ENCODE results near the gene LMBR1. TPM values are rescaled to one million over a fixed set of nuclear protein-coding genes. Genes with fewer than 3 reads are reported as not detected.
"Not testable (repeated sequence)": the region's sequence is repeated elsewhere in the genome, so short reads cannot be mapped to it uniquely, and the experiment has no call there.

LMBR1 gene
- total RNA-seq, 1 donor from 2014 or later = 106 TPM

DNA sequence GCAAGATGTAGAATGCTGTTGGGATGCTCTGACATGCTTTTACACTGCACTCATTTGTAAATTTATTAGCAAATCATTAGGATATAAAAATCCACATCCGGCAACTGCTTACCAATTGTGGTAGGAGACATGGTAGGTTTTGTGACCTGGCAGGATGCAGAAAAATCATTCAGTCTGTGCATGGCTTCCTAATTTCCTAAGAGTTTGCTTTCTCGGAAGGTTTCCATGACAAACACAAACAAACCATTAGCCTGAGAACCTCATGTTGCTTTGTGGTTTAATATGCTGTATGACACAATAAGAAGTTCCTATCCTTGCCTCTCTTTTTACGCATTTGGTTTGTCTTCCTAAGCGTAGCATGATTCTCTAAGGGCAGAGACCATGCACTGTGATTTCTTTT, 14.7 kb upstream of the LMBR1 start:
- DNase-seq (ENCODE audit: low read depth in 2 of 2) = peak in 1 of 2 donors; percentile 73

DNA sequence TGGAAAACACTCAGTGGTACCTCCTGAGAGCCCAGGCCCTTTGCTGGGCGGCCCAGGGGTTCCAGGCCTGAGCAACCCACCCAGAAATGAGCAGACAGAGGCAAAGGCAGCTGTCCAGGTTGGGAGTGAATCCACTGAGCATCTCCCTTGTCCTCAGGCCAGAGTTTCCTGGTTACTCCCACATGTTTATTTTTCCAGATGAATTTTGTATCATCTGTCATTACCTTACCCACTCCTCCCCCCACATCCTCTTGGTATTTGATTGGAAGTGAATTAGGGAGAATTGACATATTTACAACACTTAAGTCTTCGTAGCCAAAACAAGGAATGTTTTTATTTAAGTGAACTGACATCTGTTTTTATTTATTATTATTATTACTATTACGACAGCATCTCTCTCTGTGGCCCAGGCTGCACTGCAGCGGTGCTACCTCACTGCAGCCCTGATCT, 13.2 kb upstream of the LMBR1 start:
- DNase-seq (ENCODE audit: low read depth in 2 of 2) = peak; percentile 53 to 61

DNA sequence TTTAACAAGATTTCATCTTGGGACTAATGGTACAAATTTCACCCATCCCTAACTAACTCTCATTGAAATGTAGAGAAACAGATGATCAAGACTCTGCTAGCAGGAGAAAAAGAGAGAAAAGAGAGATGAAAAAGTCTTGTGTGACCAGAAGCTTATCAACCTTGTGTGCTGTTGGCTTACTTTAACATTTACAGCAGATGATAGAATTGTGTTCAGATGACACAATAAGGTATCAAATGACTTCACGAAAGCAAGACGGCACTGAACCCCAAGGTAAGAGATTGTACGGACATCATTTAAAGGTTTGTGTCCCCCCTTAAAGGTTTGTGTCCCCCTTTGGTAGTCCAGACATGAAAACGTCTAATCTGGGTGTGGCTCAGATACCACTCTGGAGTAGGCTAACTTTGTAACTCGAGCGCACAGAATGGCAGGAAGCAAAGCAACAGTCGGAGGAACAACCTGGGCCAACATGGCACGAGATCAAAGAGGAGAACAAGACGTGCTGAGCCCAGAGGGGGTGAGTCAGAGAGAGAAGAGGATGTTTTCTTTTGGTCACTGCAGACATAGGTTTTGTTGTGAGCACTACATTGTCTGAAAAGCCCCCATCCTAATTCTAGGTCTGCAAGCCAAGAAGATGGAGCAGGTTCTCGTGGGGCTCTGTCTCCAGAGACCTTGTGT, 10.4 kb upstream of the LMBR1 start:
- peak in 1 of 2 donors; percentile 96 for DNase-seq (ENCODE audit: low read depth in 2 of 2)

DNA sequence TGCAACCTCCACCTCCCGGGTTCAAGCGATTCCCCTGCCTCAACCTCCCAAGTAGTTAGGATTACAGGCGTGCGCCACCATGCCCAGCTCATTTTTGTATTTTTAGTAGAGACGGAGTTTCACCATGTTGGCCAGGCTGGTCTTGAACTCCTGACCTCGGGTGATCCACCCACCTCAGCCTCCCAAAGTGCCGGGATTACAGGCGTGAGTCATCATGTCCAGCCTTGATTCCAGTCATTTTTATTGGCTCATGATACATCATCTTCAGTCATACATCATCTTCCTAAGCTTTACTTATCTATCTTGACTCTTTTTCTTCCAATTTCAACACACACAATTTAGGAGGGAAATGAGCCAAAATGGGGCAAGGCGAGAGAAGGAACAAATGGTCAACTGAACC, 7.1 kb upstream of the LMBR1 start:
- not testable (repeated sequence) for DNase-seq (ENCODE audit: low read depth in 2 of 2)

DNA sequence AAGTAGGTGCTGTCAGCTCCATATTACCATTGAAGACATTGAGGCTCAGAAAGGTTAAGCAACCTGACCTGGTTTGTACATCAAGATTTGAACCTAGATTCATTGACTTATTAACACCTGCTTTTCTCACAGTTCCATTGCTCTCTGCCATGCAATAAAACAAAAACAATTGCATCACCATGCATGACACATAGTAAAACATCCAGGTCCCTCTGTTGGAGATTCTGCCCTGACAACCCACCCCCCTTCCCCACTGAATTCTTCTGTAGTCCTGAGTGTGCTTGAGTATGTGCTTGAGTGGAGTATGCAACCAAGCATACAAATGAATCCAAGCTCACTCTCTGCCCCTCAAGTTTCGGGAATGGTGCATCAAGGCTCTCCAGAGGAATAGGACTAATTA, 6.0 kb upstream of the LMBR1 start:
- no peak for DNase-seq (ENCODE audit: low read depth in 2 of 2)

DNA sequence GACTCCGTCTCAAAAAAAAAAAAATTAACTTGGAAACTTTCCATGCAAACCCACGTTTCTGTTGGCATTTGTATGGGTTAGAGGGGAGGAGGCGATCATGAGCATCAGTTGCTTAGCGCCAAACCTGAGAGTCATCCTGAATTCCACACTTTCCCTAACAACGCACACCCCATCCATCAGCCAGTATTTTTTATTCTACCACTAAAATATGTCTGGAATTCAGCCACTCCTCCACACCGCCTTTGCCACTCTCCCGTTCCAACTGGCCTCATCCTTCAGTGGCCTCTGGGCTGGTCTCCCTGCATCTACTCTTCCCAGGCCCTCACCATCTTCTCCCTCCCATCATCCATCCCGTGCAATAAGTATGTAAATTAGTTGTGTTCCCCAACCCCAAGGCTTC, 4.7 kb upstream of the LMBR1 start:
- no peak for DNase-seq (ENCODE audit: low read depth in 2 of 2)

DNA sequence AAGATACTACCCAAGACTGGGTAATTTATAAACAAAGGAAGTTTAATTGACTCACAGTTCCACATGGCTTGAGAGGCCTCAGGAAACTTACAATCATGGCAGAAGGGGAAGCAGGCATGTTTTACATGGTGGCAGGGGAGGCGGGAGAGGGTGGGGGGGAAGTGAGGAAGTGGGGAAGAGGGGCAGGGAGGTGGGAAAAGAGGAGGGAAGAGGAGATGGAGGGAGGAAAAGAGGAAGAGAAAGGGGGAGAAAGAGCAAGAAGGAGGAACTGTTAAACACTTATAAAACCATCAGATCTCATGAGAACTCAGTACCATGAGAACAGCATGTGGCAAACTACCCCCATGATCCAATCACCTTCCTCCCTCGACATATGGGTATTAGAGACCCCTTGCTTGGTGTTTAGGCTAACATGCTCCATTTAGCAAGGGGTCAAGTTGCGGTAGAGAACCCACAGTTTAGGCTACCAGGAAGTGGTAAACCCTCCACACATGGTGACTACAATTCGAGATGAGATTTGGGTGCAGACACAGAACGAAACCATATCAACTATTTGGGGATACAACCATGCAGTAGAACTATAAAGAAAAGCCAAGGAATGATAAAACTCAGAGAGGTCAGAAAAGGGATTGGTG, 3.5 kb upstream of the LMBR1 start:
- DNase-seq (ENCODE audit: low read depth in 2 of 2) = no peak

DNA sequence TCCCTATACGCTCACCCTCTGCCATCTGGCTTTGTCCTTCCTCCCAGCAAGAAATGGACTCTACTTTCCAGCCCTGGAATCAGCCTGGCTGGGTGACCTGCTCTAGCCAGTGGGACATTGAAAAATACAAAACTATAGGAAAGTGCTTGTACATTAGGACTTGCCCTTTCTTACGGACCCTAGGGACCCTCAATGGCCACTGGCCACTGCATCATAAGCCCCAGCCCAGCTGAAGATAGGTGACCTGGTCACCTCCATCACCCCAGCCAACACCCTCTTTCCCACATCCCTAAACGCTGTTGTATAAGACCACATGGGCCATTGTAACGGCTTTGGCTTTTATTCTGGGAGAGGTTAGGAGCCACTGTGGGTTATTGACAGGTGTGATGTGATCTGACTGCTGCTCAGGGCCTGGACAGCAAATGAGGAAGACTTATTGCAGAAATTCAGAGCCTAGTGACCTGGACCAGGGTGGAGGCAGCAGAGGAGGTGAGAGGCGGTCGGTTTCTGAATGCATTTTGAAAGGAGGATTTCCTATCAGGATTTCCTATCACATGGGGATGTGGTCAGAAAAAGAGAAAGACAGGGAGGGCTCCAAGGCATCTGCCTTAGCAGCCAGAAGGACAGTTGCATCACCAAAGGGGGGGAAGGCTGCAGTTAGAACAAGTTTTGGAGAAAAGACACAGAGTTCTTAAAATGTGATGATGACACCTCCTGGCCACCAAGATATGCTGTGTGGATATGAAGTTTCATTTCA, 2.2 kb upstream of the LMBR1 start:
- DNase-seq (ENCODE audit: low read depth in 2 of 2) = peak; percentile 42 to 77

DNA sequence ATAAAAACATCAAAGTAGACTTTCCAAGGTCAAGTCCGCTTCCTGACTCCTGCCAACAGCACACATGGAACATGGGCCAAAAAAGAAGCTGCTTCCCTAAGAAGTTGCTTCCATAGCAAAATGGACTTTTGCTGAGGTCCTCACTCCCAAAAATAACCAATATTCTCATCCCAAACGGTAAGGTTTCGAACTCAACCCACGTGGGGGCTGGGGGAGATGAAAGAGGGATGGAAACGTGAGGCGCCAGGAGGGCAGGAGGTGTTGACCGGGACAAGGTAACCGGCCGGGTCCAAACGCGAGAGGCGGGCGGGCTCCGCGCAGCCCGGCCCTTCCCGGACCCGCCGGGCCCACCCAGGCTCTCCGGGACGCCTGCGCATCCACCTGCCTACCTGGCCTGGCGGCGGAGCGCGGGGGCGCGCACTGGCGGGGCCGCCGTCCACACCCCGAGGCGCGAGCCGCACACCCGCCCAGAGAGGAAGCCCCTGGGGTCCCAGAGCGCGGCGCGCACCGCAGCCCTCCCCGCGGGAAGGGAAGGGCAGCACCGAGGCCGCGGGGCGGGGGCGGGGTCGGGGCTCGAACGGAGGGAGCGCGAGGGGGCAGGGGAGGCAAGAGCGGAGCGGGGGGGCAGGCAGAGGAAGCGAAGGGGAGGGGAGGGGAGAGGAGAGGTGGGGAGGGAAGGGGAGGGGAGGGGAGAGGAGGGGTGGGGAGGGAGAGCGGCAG, 742 bp downstream of the LMBR1 start:
- peak in 1 of 2 donors; percentile 55 for DNase-seq (ENCODE audit: low read depth in 2 of 2)

DNA sequence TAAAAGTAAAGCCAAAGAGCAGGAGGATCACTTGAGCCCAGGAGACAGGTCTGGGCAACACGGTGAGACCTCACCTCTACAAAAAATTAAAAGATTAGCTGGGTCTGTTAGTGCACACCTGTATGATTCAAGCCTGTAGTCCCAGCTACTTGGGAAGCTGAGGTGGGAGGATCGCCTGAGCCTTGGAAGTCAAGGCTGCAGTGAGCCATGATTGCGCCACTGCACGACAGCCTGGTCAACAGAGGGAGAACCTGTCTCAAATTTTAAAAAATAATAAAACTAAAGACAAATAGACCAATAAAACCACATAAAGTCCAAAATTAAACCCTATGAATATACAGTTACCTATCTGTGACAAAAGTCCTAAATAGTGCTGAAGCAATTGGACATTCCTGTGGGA, 3.2 kb downstream of the LMBR1 start:
- no peak for DNase-seq (ENCODE audit: low read depth in 2 of 2)

DNA sequence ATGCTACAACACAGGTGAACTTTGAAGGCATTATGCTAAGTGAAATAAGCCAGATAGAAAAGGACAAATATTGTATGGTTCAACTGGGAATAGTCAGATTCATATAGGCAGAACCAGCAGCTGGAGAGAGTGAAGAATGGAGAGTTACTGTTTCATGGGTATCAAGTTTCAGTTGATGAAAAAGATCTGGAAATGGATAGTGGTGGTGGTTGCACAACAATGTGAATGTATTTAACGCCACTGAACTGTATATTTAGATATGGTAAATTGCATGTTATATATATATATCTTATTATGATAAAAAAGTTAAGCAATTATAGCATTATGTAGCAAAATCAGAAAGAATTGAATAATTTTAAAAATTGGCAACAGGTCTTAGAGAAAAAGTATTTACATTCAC, 3.9 kb downstream of the LMBR1 start:
- DNase-seq (ENCODE audit: low read depth in 2 of 2) = no peak

DNA sequence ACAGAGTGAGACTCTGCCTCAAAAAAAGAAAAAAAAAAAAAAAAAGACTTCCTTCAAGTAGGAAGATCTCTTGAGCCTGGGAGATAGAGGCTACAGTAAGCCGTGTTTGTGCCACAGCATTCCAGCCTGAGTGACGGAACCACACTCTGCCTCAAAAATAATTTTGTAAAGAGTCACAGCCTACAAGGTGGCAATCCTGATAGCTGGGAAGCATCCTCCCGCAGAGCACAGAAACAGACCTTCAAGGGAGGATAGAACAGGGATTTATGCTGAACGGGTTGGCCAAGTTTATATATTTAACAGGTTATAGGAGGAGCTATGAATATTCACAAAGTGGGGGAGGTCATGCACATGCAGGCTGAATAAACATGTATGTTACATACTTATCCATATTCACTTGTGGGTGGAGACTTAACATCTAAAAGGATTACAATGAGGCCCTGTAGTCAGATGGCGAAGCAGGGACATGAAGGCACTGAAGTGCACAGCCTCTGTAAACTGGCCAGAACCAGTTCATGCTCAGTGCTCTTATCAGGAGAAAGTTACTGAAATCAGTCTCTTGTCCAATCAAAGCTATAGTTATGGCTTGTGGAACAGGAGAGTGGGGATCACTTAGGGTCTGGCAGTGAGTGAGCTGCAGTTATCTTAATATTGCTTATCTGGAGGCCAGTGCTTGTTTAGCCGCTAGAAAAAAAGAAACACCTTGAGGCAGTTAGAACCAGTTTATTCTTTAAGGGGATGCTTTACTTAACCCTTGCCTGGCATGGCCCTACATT, 6.8 kb downstream of the LMBR1 start:
- DNase-seq (ENCODE audit: low read depth in 2 of 2) = no peak

DNA sequence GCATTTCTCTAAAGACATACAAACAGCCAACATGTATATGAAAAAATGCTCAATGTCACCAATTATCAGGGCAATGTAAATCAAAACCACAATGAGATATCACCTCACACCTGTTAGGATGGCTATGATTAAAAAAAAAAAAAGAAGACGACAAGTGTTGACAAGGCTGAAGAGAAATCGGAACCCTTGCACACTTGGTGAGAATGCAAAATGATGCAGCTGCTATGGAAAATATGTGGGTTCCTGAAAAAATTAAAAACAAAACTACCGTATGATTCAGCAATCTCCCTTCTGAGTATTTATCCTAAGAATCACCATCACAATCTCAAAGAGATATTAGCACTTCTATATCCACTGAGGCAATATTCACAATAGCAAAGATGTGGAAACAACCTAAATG, 11.3 kb downstream of the LMBR1 start:
- DNase-seq (ENCODE audit: low read depth in 2 of 2) = no peak

DNA sequence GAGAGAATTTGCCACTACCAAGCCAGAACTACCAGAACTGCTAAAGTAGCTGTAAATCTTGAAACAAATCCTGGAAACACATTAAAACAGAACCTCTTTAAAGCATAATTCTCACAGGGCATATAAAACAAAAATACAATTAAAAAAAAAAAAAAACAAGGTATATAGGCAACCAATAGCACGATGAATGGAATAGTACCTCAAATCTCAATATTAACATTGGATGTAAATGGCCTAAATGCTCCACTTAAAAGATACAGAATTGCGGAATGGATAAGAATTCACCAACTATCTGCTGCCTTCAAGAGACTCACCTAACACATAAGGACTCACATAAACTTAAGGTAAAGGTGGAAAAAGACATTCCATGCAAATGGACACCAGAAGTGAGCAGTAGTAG, 17.2 kb downstream of the LMBR1 start:
- DNase-seq (ENCODE audit: low read depth in 2 of 2) = no peak

DNA sequence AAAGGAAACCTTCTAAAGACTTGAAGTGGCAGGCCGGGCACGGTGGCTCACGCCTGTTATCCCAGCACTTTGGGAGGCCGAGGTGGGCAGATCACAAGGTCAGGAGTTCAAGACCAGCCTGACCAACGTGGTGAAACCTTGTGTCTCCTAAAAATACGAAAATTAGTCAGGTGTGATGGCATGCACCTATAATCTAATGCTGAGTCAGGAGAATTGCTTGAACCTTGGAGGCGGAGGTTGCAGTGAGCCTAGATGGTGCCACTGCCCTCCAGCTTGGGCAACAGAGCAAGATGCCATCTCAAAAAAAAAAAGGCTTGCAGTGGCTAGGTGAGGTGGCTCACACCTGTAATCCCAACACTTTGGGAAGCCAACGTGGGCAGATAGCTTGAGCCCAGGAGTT, 24.6 kb downstream of the LMBR1 start:
- not testable (repeated sequence) for DNase-seq (ENCODE audit: low read depth in 2 of 2)

DNA sequence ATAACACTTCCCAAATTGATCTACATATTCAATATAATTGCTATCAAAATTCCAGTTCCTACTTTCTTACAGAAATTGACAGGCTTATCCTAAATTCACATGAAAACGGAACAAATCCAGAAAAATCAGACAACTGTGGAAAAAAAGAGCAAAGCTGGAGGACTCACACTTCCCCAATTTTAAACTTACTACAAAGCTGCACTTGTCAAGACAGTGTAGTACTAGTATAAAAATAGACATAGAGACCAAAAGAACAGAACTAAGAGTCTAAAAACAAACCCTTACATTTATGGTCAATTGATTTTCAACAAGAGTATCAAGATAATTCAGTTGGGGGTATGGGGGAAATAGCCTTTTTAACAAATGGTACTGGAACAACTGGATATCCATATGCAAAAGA, 27.5 kb downstream of the LMBR1 start:
- no peak for DNase-seq (ENCODE audit: low read depth in 2 of 2)

DNA sequence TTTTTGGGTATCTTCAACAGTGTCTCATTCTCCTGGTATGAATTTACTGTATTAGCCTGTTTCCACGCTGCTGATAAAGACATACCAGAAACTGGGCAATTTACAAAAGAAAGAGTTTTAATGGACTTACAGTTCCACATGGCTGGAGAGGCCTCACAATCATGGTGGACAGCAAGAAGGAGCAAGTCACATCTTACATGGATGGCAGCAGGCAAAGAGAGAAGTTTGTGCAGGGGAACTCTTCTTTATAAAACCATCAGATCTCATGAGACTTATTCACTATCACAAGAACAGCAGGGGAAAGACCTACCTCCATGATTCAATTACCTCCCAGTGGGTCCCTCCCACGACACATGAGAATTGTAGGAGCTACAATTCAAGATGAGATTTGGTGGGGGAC, 31.0 kb downstream of the LMBR1 start:
- not testable (repeated sequence) for DNase-seq (ENCODE audit: low read depth in 2 of 2)

DNA sequence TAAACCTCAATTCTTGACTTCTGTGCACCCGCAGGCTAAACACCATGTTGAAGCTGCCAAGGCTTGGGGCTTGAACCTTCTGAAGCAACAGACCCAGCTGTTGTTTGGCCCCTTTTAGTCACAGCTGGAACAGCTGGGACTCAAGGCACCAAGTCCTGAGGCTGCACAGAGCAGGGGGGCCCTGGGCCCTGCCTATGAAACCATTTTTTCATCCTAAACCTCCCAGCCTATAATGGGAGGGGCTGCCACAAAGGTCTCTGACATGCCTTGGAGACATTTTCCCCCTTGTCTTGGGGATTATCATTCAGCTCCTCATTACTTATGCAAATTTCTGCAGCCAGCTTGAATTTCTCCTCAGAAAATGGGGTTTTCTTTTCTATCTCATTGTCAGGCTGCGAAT, 31.8 kb downstream of the LMBR1 start:
- no peak for DNase-seq (ENCODE audit: low read depth in 2 of 2)

DNA sequence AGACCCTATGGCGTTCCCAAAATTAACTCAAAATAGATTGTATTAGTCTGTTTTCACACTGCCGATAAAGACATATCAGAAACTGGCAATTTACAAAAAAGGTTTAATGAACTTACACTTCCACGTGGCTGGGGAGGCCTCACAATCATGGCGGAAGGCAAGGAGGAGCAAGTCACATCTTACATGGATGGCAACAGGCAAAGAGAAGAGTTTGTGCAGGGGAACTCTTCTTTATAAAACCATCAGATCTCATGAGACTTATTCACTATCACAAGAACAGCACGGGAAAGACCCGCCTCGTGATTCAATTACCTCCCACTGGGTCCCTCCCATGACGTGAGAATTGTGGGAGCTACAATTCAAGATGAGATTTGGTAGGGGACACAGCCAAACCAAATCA, 32.9 kb downstream of the LMBR1 start:
- not testable (repeated sequence) for DNase-seq (ENCODE audit: low read depth in 2 of 2)

DNA sequence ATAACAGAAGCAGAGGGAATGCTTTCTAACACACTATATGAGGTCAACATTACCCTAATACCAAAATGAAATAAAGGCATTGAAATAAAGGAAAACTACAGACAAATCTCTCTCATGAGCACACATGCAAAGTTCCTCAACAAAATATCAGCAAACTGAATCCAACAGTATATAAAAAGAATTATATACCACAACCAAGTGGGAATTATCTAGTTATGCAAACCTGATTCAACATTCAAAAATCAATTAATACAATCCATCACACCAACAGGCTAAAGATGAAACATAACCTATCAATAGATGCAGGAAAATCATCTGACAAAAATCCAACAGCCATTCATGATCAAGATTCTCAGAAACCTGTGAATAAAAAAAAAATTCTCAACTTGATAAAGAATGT, 34.5 kb downstream of the LMBR1 start:
- no peak for DNase-seq (ENCODE audit: low read depth in 2 of 2)

DNA sequence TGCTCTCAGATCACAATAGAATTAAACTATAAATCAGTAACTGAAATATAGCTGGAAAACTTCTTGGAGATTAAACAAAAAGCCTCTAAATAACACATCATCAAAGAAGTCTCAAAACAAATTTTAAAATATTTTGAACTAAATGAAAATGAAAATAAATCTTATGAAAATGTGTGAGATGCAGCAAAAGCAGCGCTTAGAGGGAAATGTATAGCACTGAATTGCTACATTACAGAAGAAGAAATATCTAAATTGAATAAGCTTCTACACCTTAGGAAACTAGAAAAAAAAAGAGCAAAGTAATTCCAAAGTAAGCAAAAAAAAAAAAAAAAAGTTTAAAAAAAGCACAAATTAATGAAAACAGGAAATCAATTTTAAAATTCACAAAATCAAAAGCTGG, 35.2 kb downstream of the LMBR1 start:
- no peak for DNase-seq (ENCODE audit: low read depth in 2 of 2)
